Omental fat pad (tissue), 4 donors: ENCODE measurements around the gene GCNT3. TPM values are rescaled to one million over a fixed set of nuclear protein-coding genes. Genes with fewer than 3 reads are reported as not detected.
"Not testable (repeated sequence)": the region's sequence is repeated elsewhere in the genome, so short reads cannot be mapped to it uniquely, and the experiment has no call there.

ENCODE experiments used
- ATAC-seq: fragments of 150-250 bp; one replicate; pipeline ENCODE4 v1.9.1; 2016; ENCODE audit warnings: mild to moderate bottlenecking, moderate library complexity; ENCODE audit not compliant: low FRiP score
- DNase-seq: peaks from one replicate; pipeline ENCODE4 v3.0.0-alpha.2; 2019; ENCODE audit warnings: low spot score
- CTCF ChIP-seq, 3 donors: fragments of 450-650 bp; IDR thresholded peaks; one replicate each; pipeline ENCODE4 v1.5.1; 2016 to 2017; ENCODE audit warnings: antibody characterized with exemption in 3 of 3, mild to moderate bottlenecking in 3 of 3, moderate library complexity in 2 of 3
- total RNA-seq, 4 donors: library from RNA; depleted of rRNA; stranded (reverse); fragments of >200 nt; gene quantifications; one replicate each; pipeline ENCODE4 v1.1.0, GENCODE V29; 2016

Gene GCNT3
- total RNA-seq, 4 donors from 2014 or later, result not detected

GRCh38 chr15:59615661-59616060, 4.1 kb downstream of the GCNT3 start:
- no peak for TF ChIP-seq CTCF (IDR thresholded peaks at IDR 0.05)
- DNase-seq, result no peak
- no peak for ATAC-seq

- TF ChIP-seq CTCF (IDR thresholded peaks at IDR 0.05), result no peak
- ATAC-seq, result no peak
- DNase-seq, result no peak
Observed at GRCh38 chr15:59616379-59616778, 4.8 kb downstream of the GCNT3 start.

GRCh38 chr15:59618406-59618805, 6.8 kb downstream of the GCNT3 start:
- DNase-seq (no peak), ATAC-seq (no peak)
- no peak for TF ChIP-seq CTCF (IDR thresholded peaks at IDR 0.05)

- TF ChIP-seq CTCF (IDR thresholded peaks at IDR 0.05), result no peak
- no peak for ATAC-seq
- DNase-seq, result no peak
Observed at GRCh38 chr15:59622289-59622688, 10.7 kb downstream of the GCNT3 start.

GRCh38 chr15:59632714-59633113, 21.1 kb downstream of the GCNT3 start:
- no peak for TF ChIP-seq CTCF (IDR thresholded peaks at IDR 0.05)
- no peak for DNase-seq
- ATAC-seq, result no peak

GRCh38 chr15:59636184-59636583, 24.6 kb downstream of the GCNT3 start:
- no peak for ATAC-seq
- no peak for DNase-seq
- TF ChIP-seq CTCF (IDR thresholded peaks at IDR 0.05), result no peak

GRCh38 chr15:59637507-59637906, 25.9 kb downstream of the GCNT3 start:
- DNase-seq, ATAC-seq: not testable (repeated sequence)

GRCh38 chr15:59642351-59642750, 30.8 kb downstream of the GCNT3 start:
- TF ChIP-seq CTCF (IDR thresholded peaks at IDR 0.05), result no peak
- ATAC-seq, result no peak
- no peak for DNase-seq
